Panc1 (cell line): ENCODE data around the gene ASXL2. TPM values are rescaled to one million over a fixed set of nuclear protein-coding genes. Genes with fewer than 3 reads are reported as not detected.
"Not testable (repeated sequence)": the region's sequence is repeated elsewhere in the genome, so short reads cannot be mapped to it uniquely, and the experiment has no call there.

ENCODE experiments used
- ATAC-seq: fragments of 200-7000 bp; cut with Tn5 transposase; 2 replicates; pipeline ENCODE4 v1.9.1; 2020; ENCODE audit warnings: mild to moderate bottlenecking, moderate library complexity
- BruUV-seq: library from RNA; stranded (reverse); fragments of 400-500 nt; replicated peaks from 2 replicates; lab custom pipeline; 2021; lab: Mats Ljungman, UMichigan
- CTCF ChIA-PET: fragments of 300-600 bp; sonication (Branson Sonifier 250); formaldehyde crosslinking; loops from one replicate; lab custom pipeline; 2022; ENCODE audit warnings: antibody characterized with exemption; lab: Charles Lee
- POLR2A ChIA-PET: fragments of 300-600 bp; sonication (Branson Sonifier 250); formaldehyde crosslinking; loops from one replicate; lab custom pipeline; 2022; ENCODE audit warnings: antibody characterized with exemption; lab: Charles Lee
- DNase-seq: peaks from one replicate; pipeline ENCODE4 v3.0.0-alpha.2; 2010; ENCODE audit warnings: low read depth, low spot score
- H3K27ac ChIP-seq: 2 replicates; pipeline ENCODE4 v1.5.1; 2011; ENCODE audit warnings: mild to moderate bottlenecking, low read length, inconsistent platforms
- H3K27me3 ChIP-seq: fragments of 200-500 bp; sonication (Bioruptor generic); 2 replicates; pipeline ENCODE4 v1.6.0; 2014; ENCODE audit warnings: low read length, inconsistent platforms; ENCODE audit not compliant: control insufficient read depth, insufficient read depth
- H3K36me3 ChIP-seq: fragments of 200-500 bp; sonication (Bioruptor generic); 2 replicates; pipeline ENCODE4 v1.5.1; 2014; ENCODE audit warnings: inconsistent platforms, mild to moderate bottlenecking, low read length, moderate library complexity; ENCODE audit not compliant: control insufficient read depth, insufficient read depth
- H3K4me1 ChIP-seq: 2 replicates; pipeline ENCODE4 v1.5.1; 2011; ENCODE audit warnings: inconsistent platforms, mild to moderate bottlenecking, low read length, moderate library complexity; ENCODE audit not compliant: control insufficient read depth, insufficient read depth
- H3K4me3 ChIP-seq, 2 experiments: 2 replicates each; pipeline ENCODE4 v1.5.1; 2011 to 2012; ENCODE audit warnings: low read depth in 2 of 2, low read length in 2 of 2, mild to moderate bottlenecking in 2 of 2, inconsistent platforms in 1 of 2, moderate library complexity in 1 of 2
- H3K9me3 ChIP-seq: fragments of 200-500 bp; sonication (Bioruptor generic); 2 replicates; pipeline ENCODE4 v1.5.1; 2014; ENCODE audit warnings: low read depth, mild to moderate bottlenecking, inconsistent platforms, low read length, moderate library complexity; ENCODE audit not compliant: control insufficient read depth, insufficient read depth
- CTCF ChIP-seq: fragments of 450-650 bp; IDR thresholded peaks from 2 replicates; pipeline ENCODE4 v1.5.1; 2017; ENCODE audit warnings: mild to moderate bottlenecking
- POLR2AphosphoS5 ChIP-seq: IDR thresholded peaks from 2 replicates; pipeline ENCODE4 v1.6.1; 2012; ENCODE audit warnings: mild to moderate bottlenecking, low read depth, low read length, moderate library complexity
- REST ChIP-seq, 2 experiments: IDR thresholded peaks; 2 replicates each; pipeline ENCODE4 v1.6.1; 2011 to 2012; ENCODE audit warnings: low read depth in 2 of 2, control low read depth in 1 of 2, low read length in 1 of 2, mild to moderate bottlenecking in 1 of 2, moderate library complexity in 1 of 2; ENCODE audit not compliant: insufficient read depth in 1 of 2
- SIN3A ChIP-seq: IDR thresholded peaks from 2 replicates; pipeline ENCODE4 v1.6.1; 2012; ENCODE audit warnings: low read depth, mild to moderate bottlenecking, low read length, moderate library complexity, borderline replicate concordance; ENCODE audit not compliant: insufficient read depth
- TCF7L2 ChIP-seq: IDR thresholded peaks from 2 replicates; pipeline ENCODE4 v1.6.1; 2011; ENCODE audit warnings: mild to moderate bottlenecking, low read depth, low read length, inconsistent platforms
- in situ Hi-C: cut with HindIII; loops from 2 replicates; pipeline ENCODE4 v1.10.0; 2016; ENCODE audit warnings: low sequenced_read_pairs, low pct_unique_long_range_greater_than_20kb
- intact Hi-C: fragments of 100-400 bp; cut with micrococcal nuclease; formaldehyde crosslinking; loops from one replicate; pipeline ENCODE4 v1.10.0; 2022; ENCODE audit not compliant: unreplicated experiment
- total RNA-seq: library from RNA; stranded (reverse); gene quantifications from one replicate; pipeline ENCODE4 v1.2.1, GENCODE V29; 2021; ENCODE audit not compliant: unreplicated experiment

The ASXL2 gene
- total RNA-seq, 1 experiment from 2014 or later, result 43.4 TPM

- CTCF ChIA-PET, result interaction anchor here (0.6 kb wide), 1 partner anchor 42 kb away, joined by 3 read pairs; no protein-coding TSS in a partner anchor
- DNase-seq, result no peak
- in situ Hi-C loops (no loop called here), intact Hi-C loops (no loop called here)
- no peak overlapping the region for H3K27ac ChIP-seq
- H3K9me3 ChIP-seq, result no peaks in the 10 kb centered on the region
- POLR2A ChIA-PET, result no interaction called here
- H3K4me3 ChIP-seq, result no peak overlapping the region
- no peak for TF ChIP-seq TCF7L2
- no peak for TF ChIP-seq SIN3A
- no peak for TF ChIP-seq REST (IDR thresholded peaks at IDR 0.05; ENCODE audit: insufficient read depth in 1 of 2, low read depth in 2 of 2, low read length in 1 of 2)
- no peak for TF ChIP-seq CTCF
- no peak for TF ChIP-seq POLR2AphosphoS5
- H3K4me1 ChIP-seq, result no peaks in the 10 kb centered on the region
- no TSS peak for BruUV-seq
- ATAC-seq, result peak; percentile 68
- no peaks in the 10 kb centered on the region for H3K36me3 ChIP-seq
- H3K27me3 ChIP-seq, result no peaks in the 10 kb centered on the region
Observed at GRCh38 chr2:25707927-25708590, 170.2 kb downstream of the ASXL2 start.

GRCh38 chr2:25705575-25705974 is 172.7 kb downstream of the ASXL2 start:
- H3K9me3 ChIP-seq, POLR2A ChIA-PET, in situ Hi-C loops, intact Hi-C loops, BruUV-seq, H3K4me3 ChIP-seq, DNase-seq, ATAC-seq, H3K27me3 ChIP-seq, H3K36me3 ChIP-seq, H3K4me1 ChIP-seq, CTCF ChIA-PET, H3K27ac ChIP-seq: not testable (repeated sequence)

GRCh38 chr2:25701801-25702200 is 176.5 kb downstream of the ASXL2 start:
- no peak for DNase-seq
- no peak for ATAC-seq
- peaks cover 13% of the 10 kb centered on the region for H3K4me1 ChIP-seq
- intact Hi-C loops, result no loop called here
- no peaks in the 10 kb centered on the region for H3K9me3 ChIP-seq
- TF ChIP-seq TCF7L2 (no peak), SIN3A (no peak), POLR2AphosphoS5 (no peak), REST (IDR thresholded peaks at IDR 0.05; ENCODE audit: insufficient read depth in 1 of 2, low read depth in 2 of 2, low read length in 1 of 2) (no peak), CTCF (no peak)
- CTCF ChIA-PET, result interaction anchor here (0.7 to 4.7 kb wide), 2 partner anchors 95 to 104 kb away, joined by 7 to 25 read pairs; no protein-coding TSS in a partner anchor
- in situ Hi-C loops, result no loop called here
- no peaks in the 10 kb centered on the region for H3K36me3 ChIP-seq
- H3K4me3 ChIP-seq, result no peak overlapping the region
- H3K27me3 ChIP-seq, result no peaks in the 10 kb centered on the region
- H3K27ac ChIP-seq, result no peak overlapping the region
- no TSS peak for BruUV-seq
- POLR2A ChIA-PET, result no interaction called here
